Liver (tissue), 9 donors: Measurements from ENCODE around the gene PHF3. TPM values are rescaled to one million over a fixed set of nuclear protein-coding genes. Genes with fewer than 3 reads are reported as not detected.

Experiments used
- DNase-seq: peaks from one replicate; pipeline ENCODE4 v3.0.0-alpha.2; 2017; ENCODE audit warnings: low spot score
- H3K27ac ChIP-seq, 2 donors: one replicate each; pipeline ENCODE4 v1.7.0; 2013; ENCODE audit warnings: inconsistent platforms in 2 of 2, low read length in 2 of 2, control low read depth in 1 of 2, low read depth in 1 of 2, mild to moderate bottlenecking in 1 of 2
- H3K27me3 ChIP-seq, 4 donors: one replicate each; pipeline versions ENCODE4 v1.6.1 to v1.7.0; 2013; ENCODE audit warnings: low read length in 3 of 4, inconsistent platforms in 1 of 4, mild to moderate bottlenecking in 1 of 4, moderate library complexity in 1 of 4; ENCODE audit not compliant: control insufficient read depth in 4 of 4, insufficient read depth in 4 of 4
- H3K36me3 ChIP-seq, 4 donors: one replicate each; pipeline versions ENCODE4 v1.6.1 to v1.7.0; 2013; ENCODE audit warnings: low read length in 3 of 4, mild to moderate bottlenecking in 3 of 4, low read depth in 1 of 4, moderate library complexity in 1 of 4; ENCODE audit not compliant: control insufficient read depth in 4 of 4, insufficient read depth in 3 of 4
- H3K4me1 ChIP-seq, 4 donors: one replicate each; pipeline versions ENCODE4 v1.6.1 to v1.7.0; 2013; ENCODE audit warnings: low read length in 3 of 4, mild to moderate bottlenecking in 3 of 4, moderate library complexity in 1 of 4; ENCODE audit not compliant: control insufficient read depth in 4 of 4, insufficient read depth in 4 of 4
- H3K4me3 ChIP-seq, 3 donors: one replicate each; pipeline versions ENCODE4 v1.6.1 to v1.7.0; 2013; ENCODE audit warnings: low read length in 3 of 3, control low read depth in 1 of 3, low read depth in 1 of 3, mild to moderate bottlenecking in 1 of 3
- H3K9ac ChIP-seq, 2 donors: one replicate each; pipeline ENCODE4 v1.7.0; 2013; ENCODE audit warnings: low read length in 2 of 2, mild to moderate bottlenecking in 2 of 2, moderate library complexity in 2 of 2, control low read depth in 1 of 2, low read depth in 1 of 2
- H3K9me3 ChIP-seq, 4 donors: one replicate each; pipeline versions ENCODE4 v1.6.1 to v1.7.0; 2013; ENCODE audit warnings: low read length in 3 of 4; ENCODE audit not compliant: control insufficient read depth in 4 of 4
- CTCF ChIP-seq: fragments of 150-350 bp; IDR thresholded peaks from 2 replicates; pipeline ENCODE4 v1.5.1; 2017; ENCODE audit warnings: improper control_type of control experiment, low read depth, low read length; ENCODE audit not compliant: missing input control
- EGR1 ChIP-seq, 2 donors: IDR thresholded peaks; 2 replicates each; pipeline ENCODE4 v1.6.1; 2016 to 2018; ENCODE audit warnings: antibody characterized with exemption in 2 of 2, low read depth in 2 of 2
- FOXA1 ChIP-seq: IDR thresholded peaks from 2 replicates; pipeline ENCODE4 v1.6.1; 2016; ENCODE audit warnings: antibody characterized with exemption
- FOXA2 ChIP-seq: IDR thresholded peaks from 2 replicates; pipeline ENCODE4 v1.6.1; 2016; ENCODE audit warnings: antibody characterized with exemption
- HNF4A ChIP-seq, 2 donors: conservative IDR thresholded peaks; 2 replicates each; pipeline ENCODE4 v1.6.1; 2016; ENCODE audit warnings: antibody characterized with exemption in 2 of 2, mild to moderate bottlenecking in 2 of 2
- HNF4G ChIP-seq: IDR thresholded peaks from 2 replicates; pipeline ENCODE4 v1.6.1; 2016; ENCODE audit warnings: antibody characterized with exemption
- JUND ChIP-seq, 2 donors: IDR thresholded peaks; 2 replicates each; pipeline ENCODE4 v1.6.1; 2016; ENCODE audit warnings: antibody characterized with exemption in 2 of 2
- MAX ChIP-seq: IDR thresholded peaks from 2 replicates; pipeline ENCODE4 v1.6.1; 2016; ENCODE audit warnings: antibody characterized with exemption
- NR2F2 ChIP-seq: IDR thresholded peaks from 2 replicates; pipeline ENCODE4 v1.6.1; 2016; ENCODE audit warnings: antibody characterized with exemption
- RAD21 ChIP-seq, 2 donors: IDR thresholded peaks; 2 replicates each; pipeline ENCODE4 v1.6.1; 2016; ENCODE audit warnings: antibody characterized with exemption in 2 of 2, mild to moderate bottlenecking in 2 of 2
- RXRA ChIP-seq, 2 donors: IDR thresholded peaks; 2 replicates each; pipeline ENCODE4 v1.6.1; 2017 to 2018; ENCODE audit warnings: antibody characterized with exemption in 2 of 2, mild to moderate bottlenecking in 1 of 2
- SP1 ChIP-seq: IDR thresholded peaks from 2 replicates; pipeline ENCODE4 v1.6.1; 2018; ENCODE audit warnings: antibody characterized with exemption, mild to moderate bottlenecking
- TAF1 ChIP-seq: conservative IDR thresholded peaks from 2 replicates; pipeline ENCODE4 v1.6.1; 2016; ENCODE audit warnings: antibody characterized with exemption, mild to moderate bottlenecking
- YY1 ChIP-seq: IDR thresholded peaks from 2 replicates; pipeline ENCODE4 v1.6.1; 2016; ENCODE audit warnings: antibody characterized with exemption, mild to moderate bottlenecking
- WGBS: extraction: QIAGEN DNeasy Blood & Tissue Kit; methylation state at CpG from one replicate; pipeline ENCODE4 v1.1.7; 2013; 5-methylcytosine and 5-hydroxymethylcytosine counted together
- polyA plus RNA-seq, 2 donors: library from polyadenylated mRNA; stranded (reverse) in 1 of 2; unstranded in 1 of 2; fragments of 200-250 nt in 1 of 2; fragments of >200 nt in 1 of 2; fragmentation: Nextera tagmentation in 1 of 2; extraction: Ambion mirVana in 1 of 2; gene quantifications; one replicate each; pipeline versions ENCODE4 v1.2.1 to v1.2.3, GENCODE V29; 2013 to 2015
- total RNA-seq, 2 donors: library from RNA; depleted of rRNA; stranded (reverse); fragments of >200 nt; gene quantifications; one replicate each; pipeline ENCODE4 v1.2.3, GENCODE V29; 2014
- TF ChIP-seq, protein P1 (sequence below): IDR thresholded peaks from 2 replicates; pipeline ENCODE4 v1.6.1; 2016; ENCODE audit warnings: antibody characterized with exemption
- TF ChIP-seq, protein P2 (sequence below): IDR thresholded peaks from 2 replicates; pipeline ENCODE4 v1.6.1; 2016; ENCODE audit warnings: antibody characterized with exemption, mild to moderate bottlenecking
- donor health status: healthy.
- donor health status: healthy.
- donor health status: healthy.
- donor health status: healthy.
- donor health status: healthy.

The PHF3 gene
- total and polyA plus RNA-seq, 4 donors: 7.7 to 38.9 (median 25.1) TPM

DNA sequence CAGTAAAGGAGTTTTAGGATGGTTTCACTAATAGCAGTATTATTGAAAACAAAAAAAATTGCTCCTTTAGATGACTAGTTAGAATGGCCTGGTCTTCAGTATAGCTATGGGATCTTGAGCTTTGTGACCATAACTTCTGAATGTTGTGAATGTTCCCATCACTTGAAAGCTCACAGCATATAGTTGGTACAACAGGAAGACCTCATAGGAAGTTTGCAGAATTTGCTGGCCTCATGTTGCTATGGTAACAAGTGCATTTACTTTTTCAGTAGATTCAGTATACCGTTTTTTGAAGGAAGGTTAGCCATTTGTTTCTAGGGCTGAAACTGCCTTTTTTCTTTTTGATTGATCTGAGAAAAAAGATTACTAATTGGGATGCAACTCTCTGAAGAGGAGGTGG, 8.3 kb downstream of the PHF3 start:
- 22% methylated on average over 1 of the region's 1 CpG for WGBS
- Histone ChIP-seq H3K36me3 (peaks cover 0 to 4% (median 0%) of the 10 kb centered on the region in 4 donors), H3K9ac (no peak overlapping the region), H3K27me3 (no peaks in the 10 kb centered on the region), H3K27ac (no peak overlapping the region), H3K4me3 (no peak overlapping the region), H3K4me1 (peaks cover 4 to 27% (median 18%) of the 10 kb centered on the region in 4 donors), H3K9me3 (no peaks in the 10 kb centered on the region)
- DNase-seq: no peak
- TF ChIP-seq RAD21 (IDR thresholded peaks at IDR 0.05) (no peak), NR2F2 (no peak), TAF1 (no peak), FOXA1 (no peak)

GRCh38 chr6:63644668-63645326, 9.2 kb downstream of the PHF3 start:
- Histone ChIP-seq H3K4me3 (no peak overlapping the region), H3K36me3 (peaks cover 0 to 4% (median 0%) of the 10 kb centered on the region in 4 donors), H3K4me1 (peaks cover 6 to 27% (median 16%) of the 10 kb centered on the region in 4 donors), H3K9me3 (no peaks in the 10 kb centered on the region), H3K27ac (no peak overlapping the region), H3K9ac (no peak overlapping the region), H3K27me3 (no peaks in the 10 kb centered on the region)
- TF ChIP-seq HNF4A (conservative IDR thresholded peaks at IDR 0.05) (no peak), TAF1 (no peak), JUND (IDR thresholded peaks at IDR 0.05) (no peak), MAX (no peak), RXRA (IDR thresholded peaks at IDR 0.05) (no peak), YY1 (no peak), SP1 (no peak), FOXA1 (no peak), FOXA2 (no peak), HNF4G (no peak), RAD21 (IDR thresholded peaks at IDR 0.05) (no peak), CTCF (no peak), EGR1 (IDR thresholded peaks at IDR 0.05; ENCODE audit: low read depth in 2 of 2) (no peak), NR2F2 (no peak)
- TF ChIP-seq, protein P1, sequence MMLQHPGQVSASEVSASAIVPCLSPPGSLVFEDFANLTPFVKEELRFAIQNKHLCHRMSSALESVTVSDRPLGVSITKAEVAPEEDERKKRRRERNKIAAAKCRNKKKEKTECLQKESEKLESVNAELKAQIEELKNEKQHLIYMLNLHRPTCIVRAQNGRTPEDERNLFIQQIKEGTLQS: no peak
- TF ChIP-seq, protein P2, sequence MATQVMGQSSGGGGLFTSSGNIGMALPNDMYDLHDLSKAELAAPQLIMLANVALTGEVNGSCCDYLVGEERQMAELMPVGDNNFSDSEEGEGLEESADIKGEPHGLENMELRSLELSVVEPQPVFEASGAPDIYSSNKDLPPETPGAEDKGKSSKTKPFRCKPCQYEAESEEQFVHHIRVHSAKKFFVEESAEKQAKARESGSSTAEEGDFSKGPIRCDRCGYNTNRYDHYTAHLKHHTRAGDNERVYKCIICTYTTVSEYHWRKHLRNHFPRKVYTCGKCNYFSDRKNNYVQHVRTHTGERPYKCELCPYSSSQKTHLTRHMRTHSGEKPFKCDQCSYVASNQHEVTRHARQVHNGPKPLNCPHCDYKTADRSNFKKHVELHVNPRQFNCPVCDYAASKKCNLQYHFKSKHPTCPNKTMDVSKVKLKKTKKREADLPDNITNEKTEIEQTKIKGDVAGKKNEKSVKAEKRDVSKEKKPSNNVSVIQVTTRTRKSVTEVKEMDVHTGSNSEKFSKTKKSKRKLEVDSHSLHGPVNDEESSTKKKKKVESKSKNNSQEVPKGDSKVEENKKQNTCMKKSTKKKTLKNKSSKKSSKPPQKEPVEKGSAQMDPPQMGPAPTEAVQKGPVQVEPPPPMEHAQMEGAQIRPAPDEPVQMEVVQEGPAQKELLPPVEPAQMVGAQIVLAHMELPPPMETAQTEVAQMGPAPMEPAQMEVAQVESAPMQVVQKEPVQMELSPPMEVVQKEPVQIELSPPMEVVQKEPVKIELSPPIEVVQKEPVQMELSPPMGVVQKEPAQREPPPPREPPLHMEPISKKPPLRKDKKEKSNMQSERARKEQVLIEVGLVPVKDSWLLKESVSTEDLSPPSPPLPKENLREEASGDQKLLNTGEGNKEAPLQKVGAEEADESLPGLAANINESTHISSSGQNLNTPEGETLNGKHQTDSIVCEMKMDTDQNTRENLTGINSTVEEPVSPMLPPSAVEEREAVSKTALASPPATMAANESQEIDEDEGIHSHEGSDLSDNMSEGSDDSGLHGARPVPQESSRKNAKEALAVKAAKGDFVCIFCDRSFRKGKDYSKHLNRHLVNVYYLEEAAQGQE: no peak
- 87% methylated on average over 11 of the region's 11 CpGs for WGBS
- no peak for DNase-seq
